Measurements from ENCODE around the gene SBK3. TPM values are rescaled to one million over a fixed set of nuclear protein-coding genes. Genes with fewer than 3 reads are reported as not detected.

SBK3 gene
- total RNA-seq, 1 experiment from 2014 or later = not detected

DNA sequence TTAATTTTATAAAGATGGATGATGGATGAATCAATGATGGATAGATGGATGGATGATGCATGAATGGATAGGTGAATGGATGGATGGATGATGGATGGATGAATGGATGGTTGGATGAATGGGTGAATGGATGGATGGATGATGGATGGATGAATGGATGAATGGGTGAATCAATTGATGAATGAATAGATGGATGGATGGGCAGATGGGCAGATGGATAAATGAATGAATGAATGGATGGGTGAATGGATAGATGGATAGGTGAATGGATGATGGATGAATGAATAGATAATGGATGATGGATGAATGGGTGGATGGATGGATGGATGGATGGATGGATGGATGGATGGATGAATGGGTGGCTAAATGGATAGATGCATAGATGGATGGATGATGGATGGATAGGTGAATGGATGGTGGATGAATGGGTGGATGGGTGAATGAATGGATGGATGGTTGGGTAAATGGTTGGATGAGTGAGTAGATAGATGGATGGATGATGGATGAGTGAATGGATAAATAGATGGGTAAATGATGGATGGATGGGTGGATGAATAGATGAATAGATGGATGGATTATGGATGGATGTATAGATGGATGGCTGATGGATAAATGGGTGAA lies 22.5 kb upstream of the SBK3 start:
- H3K4me1 Mint-ChIP-seq (ENCODE audit: insufficient read depth, unreplicated experiment) = no peaks in the 10 kb centered on the region
- intact Hi-C loops (cut with micrococcal nuclease) = no loop called here
- BruUV-seq (replicated peaks) = no TSS peak
- H3K27me3 Mint-ChIP-seq (ENCODE audit: insufficient read depth, unreplicated experiment) = peaks cover 12% of the 10 kb centered on the region
- CTCF ChIA-PET = no interaction called here
- H3K36me3 Mint-ChIP-seq (ENCODE audit: insufficient read depth, unreplicated experiment) = no peaks in the 10 kb centered on the region
- no peak for DNase-seq (ENCODE audit: unreplicated experiment)
- H3K9me3 Mint-ChIP-seq (ENCODE audit: unreplicated experiment) = no peaks in the 10 kb centered on the region
- no peak overlapping the region for H3K4me3 Mint-ChIP-seq (ENCODE audit: unreplicated experiment)
- no peak overlapping the region for H3K27ac Mint-ChIP-seq (ENCODE audit: low read depth, unreplicated experiment)
- TF ChIP-seq, protein P1, sequence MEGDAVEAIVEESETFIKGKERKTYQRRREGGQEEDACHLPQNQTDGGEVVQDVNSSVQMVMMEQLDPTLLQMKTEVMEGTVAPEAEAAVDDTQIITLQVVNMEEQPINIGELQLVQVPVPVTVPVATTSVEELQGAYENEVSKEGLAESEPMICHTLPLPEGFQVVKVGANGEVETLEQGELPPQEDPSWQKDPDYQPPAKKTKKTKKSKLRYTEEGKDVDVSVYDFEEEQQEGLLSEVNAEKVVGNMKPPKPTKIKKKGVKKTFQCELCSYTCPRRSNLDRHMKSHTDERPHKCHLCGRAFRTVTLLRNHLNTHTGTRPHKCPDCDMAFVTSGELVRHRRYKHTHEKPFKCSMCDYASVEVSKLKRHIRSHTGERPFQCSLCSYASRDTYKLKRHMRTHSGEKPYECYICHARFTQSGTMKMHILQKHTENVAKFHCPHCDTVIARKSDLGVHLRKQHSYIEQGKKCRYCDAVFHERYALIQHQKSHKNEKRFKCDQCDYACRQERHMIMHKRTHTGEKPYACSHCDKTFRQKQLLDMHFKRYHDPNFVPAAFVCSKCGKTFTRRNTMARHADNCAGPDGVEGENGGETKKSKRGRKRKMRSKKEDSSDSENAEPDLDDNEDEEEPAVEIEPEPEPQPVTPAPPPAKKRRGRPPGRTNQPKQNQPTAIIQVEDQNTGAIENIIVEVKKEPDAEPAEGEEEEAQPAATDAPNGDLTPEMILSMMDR (IDR thresholded peaks at IDR 0.05; ENCODE audit: unreplicated experiment) = no peak
- POLR2A ChIA-PET = no interaction called here

DNA sequence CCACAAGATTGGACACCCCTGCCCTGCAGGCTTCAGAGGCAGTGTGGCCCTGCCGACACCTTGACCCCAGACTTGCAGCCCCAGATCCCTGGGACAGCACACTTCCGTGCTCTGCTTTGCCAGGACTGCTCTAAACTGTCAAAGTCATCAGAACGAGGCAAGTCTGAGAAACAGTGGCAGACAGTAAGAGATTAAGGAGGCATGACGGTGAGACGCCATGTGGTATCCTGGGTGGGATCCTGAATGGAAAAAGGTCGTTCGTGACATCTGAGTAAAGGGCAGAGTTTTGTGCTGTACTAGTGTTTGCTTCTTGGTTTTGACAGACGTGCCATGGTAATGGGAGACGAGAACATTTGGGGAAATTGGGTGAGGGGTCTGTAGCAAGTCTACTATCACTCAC lies 21.5 kb upstream of the SBK3 start:
- no peaks in the 10 kb centered on the region for H3K4me1 Mint-ChIP-seq (ENCODE audit: insufficient read depth, unreplicated experiment)
- no TSS peak for BruUV-seq (replicated peaks)
- no peak for DNase-seq (ENCODE audit: unreplicated experiment)
- no peaks in the 10 kb centered on the region for H3K36me3 Mint-ChIP-seq (ENCODE audit: insufficient read depth, unreplicated experiment)
- H3K27me3 Mint-ChIP-seq (ENCODE audit: insufficient read depth, unreplicated experiment) = peaks cover 12% of the 10 kb centered on the region
- CTCF ChIA-PET = no interaction called here
- TF ChIP-seq, protein P1 (IDR thresholded peaks at IDR 0.05; ENCODE audit: unreplicated experiment) = no peak
- intact Hi-C loops (cut with micrococcal nuclease) = no loop called here
- no peak overlapping the region for H3K4me3 Mint-ChIP-seq (ENCODE audit: unreplicated experiment)
- no peak overlapping the region for H3K27ac Mint-ChIP-seq (ENCODE audit: low read depth, unreplicated experiment)
- POLR2A ChIA-PET = interaction anchor here (0.6 to 1.3 kb wide), 2 partner anchors 50 to 1382 kb away, joined by 3 to 4 read pairs; no protein-coding TSS in a partner anchor
- no peaks in the 10 kb centered on the region for H3K9me3 Mint-ChIP-seq (ENCODE audit: unreplicated experiment)

DNA sequence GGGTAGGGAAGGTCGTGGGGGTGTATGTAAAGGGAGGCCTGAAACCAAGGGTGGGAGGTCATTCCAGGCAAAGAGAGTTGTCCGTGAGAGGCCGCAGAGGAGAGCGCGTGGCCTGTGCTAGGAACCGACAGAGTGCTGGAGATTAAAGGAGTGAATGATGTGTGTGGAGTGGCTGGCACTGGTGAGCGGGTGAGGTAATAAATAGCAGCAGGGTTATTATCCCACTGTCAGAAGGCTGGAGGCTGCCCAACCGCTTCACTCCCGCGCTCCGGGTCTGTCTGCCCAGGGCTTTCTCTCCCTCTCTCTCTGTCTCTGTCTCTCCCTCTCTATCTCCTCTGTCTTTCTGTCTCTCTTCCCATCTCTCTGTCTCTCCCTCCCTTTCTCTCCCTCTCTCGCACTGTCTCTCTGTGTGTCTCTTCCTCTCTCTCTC lies 17.9 kb upstream of the SBK3 start:
- TF ChIP-seq, protein P1 (IDR thresholded peaks at IDR 0.05; ENCODE audit: unreplicated experiment) = no peak
- ChIA-PET POLR2A (no interaction called here), CTCF (no interaction called here)
- Mint-ChIP-seq H3K27me3 (ENCODE audit: insufficient read depth, unreplicated experiment) (peaks cover 25% of the 10 kb centered on the region), H3K36me3 (ENCODE audit: insufficient read depth, unreplicated experiment) (no peaks in the 10 kb centered on the region), H3K9me3 (ENCODE audit: unreplicated experiment) (no peaks in the 10 kb centered on the region), H3K4me3 (ENCODE audit: unreplicated experiment) (no peak overlapping the region), H3K4me1 (ENCODE audit: insufficient read depth, unreplicated experiment) (no peaks in the 10 kb centered on the region), H3K27ac (ENCODE audit: low read depth, unreplicated experiment) (no peak overlapping the region)
- no peak for DNase-seq (ENCODE audit: unreplicated experiment)
- intact Hi-C loops (cut with micrococcal nuclease) = no loop called here
- no TSS peak for BruUV-seq (replicated peaks)

DNA sequence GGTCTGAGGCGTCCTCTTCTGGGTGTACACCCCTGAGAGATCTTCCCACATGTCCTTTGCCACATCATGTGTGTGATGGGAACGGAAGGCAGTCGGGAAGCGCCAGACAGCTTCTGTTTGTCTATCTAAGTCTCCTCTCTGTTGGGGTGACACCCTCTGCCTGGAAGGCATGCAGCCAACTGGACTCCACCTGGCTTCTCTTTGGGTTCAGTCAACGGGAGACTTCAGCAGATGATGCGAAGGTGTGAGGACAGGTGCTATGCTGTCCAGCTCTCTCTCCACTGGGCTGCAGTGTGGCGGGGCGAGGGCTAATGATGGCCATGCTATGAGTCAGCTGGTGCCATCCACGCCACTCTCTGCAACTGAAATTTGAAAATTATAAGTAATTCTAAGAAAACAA lies 14.3 kb upstream of the SBK3 start:
- ChIA-PET POLR2A (no interaction called here), CTCF (interaction anchor here (1.0 kb wide), 1 partner anchor 42 kb away, joined by 3 read pairs; no protein-coding TSS in a partner anchor)
- no peak overlapping the region for H3K4me3 Mint-ChIP-seq (ENCODE audit: unreplicated experiment)
- TF ChIP-seq, protein P1 (IDR thresholded peaks at IDR 0.05; ENCODE audit: unreplicated experiment) = no peak
- BruUV-seq (replicated peaks) = no TSS peak
- H3K27ac Mint-ChIP-seq (ENCODE audit: low read depth, unreplicated experiment) = no peak overlapping the region
- DNase-seq (ENCODE audit: unreplicated experiment) = no peak
- H3K36me3 Mint-ChIP-seq (ENCODE audit: insufficient read depth, unreplicated experiment) = no peaks in the 10 kb centered on the region
- intact Hi-C loops (cut with micrococcal nuclease) = no loop called here
- no peaks in the 10 kb centered on the region for H3K4me1 Mint-ChIP-seq (ENCODE audit: insufficient read depth, unreplicated experiment)
- H3K27me3 Mint-ChIP-seq (ENCODE audit: insufficient read depth, unreplicated experiment) = peaks cover 25% of the 10 kb centered on the region
- no peaks in the 10 kb centered on the region for H3K9me3 Mint-ChIP-seq (ENCODE audit: unreplicated experiment)
